Activated T-helper 2 cell treated with anti-CD3 and anti-CD28 coated beads, Interferon-gamma antibody, Interleukin-2, Interleukin-4, amounts not matched to agents 10 μg/mL and 5 μg/mL and 100 μg/mL, durations not matched to agents 14 hours and 24 hours and 36 hours (primary cell): ENCODE results near the gene INTS3. TPM values are rescaled to one million over a fixed set of nuclear protein-coding genes. Genes with fewer than 3 reads are reported as not detected.
"Not testable (repeated sequence)": the region's sequence is repeated elsewhere in the genome, so short reads cannot be mapped to it uniquely, and the experiment has no call there.

Experiments used
- DNase-seq: peaks from one replicate; pipeline ENCODE4 v3.0.0; 2021; ENCODE audit warnings: low spot score
- H3K27ac Mint-ChIP-seq: one replicate; pipeline ENCODE4 v1.8.0; 2021; ENCODE audit warnings: mixed read lengths
- H3K27me3 Mint-ChIP-seq: one replicate; pipeline ENCODE4 v1.8.0; 2021; ENCODE audit warnings: low read depth, mixed read lengths
- H3K36me3 Mint-ChIP-seq: one replicate; pipeline ENCODE4 v1.8.0; 2021; ENCODE audit warnings: low read depth, mixed read lengths
- H3K4me1 Mint-ChIP-seq: one replicate; pipeline ENCODE4 v1.8.0; 2021; ENCODE audit warnings: low read depth, mixed read lengths
- H3K4me3 Mint-ChIP-seq: one replicate; pipeline ENCODE4 v1.8.0; 2021; ENCODE audit warnings: low read depth, mild to moderate bottlenecking, moderate library complexity, mixed read lengths
- H3K9me3 Mint-ChIP-seq: one replicate; pipeline ENCODE4 v1.8.0; 2021; ENCODE audit warnings: mixed read lengths
- intact Hi-C: fragments of 100-400 bp; cut with micrococcal nuclease; formaldehyde crosslinking; loops from one replicate; pipeline ENCODE4 v1.15.1; 2023
- total RNA-seq: library from RNA; stranded (reverse); gene quantifications from 2 replicates; pipeline ENCODE4 v1.2.3, GENCODE V29; 2022

The INTS3 gene
- total RNA-seq, 1 donor from 2014 or later: 54.0 TPM

GRCh38 chr1:153750026-153750995 lies 22.5 kb downstream of the INTS3 start:
- Mint-ChIP-seq H3K4me3 (no peak overlapping the region), H3K36me3 (peaks cover 72% of the 10 kb centered on the region), H3K27ac (no peak overlapping the region), H3K27me3 (no peaks in the 10 kb centered on the region), H3K4me1 (peaks cover 6% of the 10 kb centered on the region), H3K9me3 (no peaks in the 10 kb centered on the region)
- no peak for DNase-seq
- intact Hi-C loops: no loop called here

GRCh38 chr1:153752072-153752471 lies 24.2 kb downstream of the INTS3 start:
- H3K4me3 Mint-ChIP-seq: no peak overlapping the region
- no peak overlapping the region for H3K27ac Mint-ChIP-seq
- no peaks in the 10 kb centered on the region for H3K9me3 Mint-ChIP-seq
- no peaks in the 10 kb centered on the region for H3K27me3 Mint-ChIP-seq
- peaks cover 6% of the 10 kb centered on the region for H3K4me1 Mint-ChIP-seq
- DNase-seq: no peak
- intact Hi-C loops: no loop called here
- peaks cover 71% of the 10 kb centered on the region for H3K36me3 Mint-ChIP-seq

- Mint-ChIP-seq H3K4me1 (peaks cover 6% of the 10 kb centered on the region), H3K27me3 (no peaks in the 10 kb centered on the region), H3K4me3 (no peak overlapping the region), H3K27ac (no peak overlapping the region), H3K9me3 (no peaks in the 10 kb centered on the region), H3K36me3 (peaks cover 71% of the 10 kb centered on the region)
- intact Hi-C loops: no loop called here
- no peak for DNase-seq
Observed at GRCh38 chr1:153752571-153753195, 24.8 kb downstream of the INTS3 start.

- intact Hi-C loops: no loop called here
- Mint-ChIP-seq H3K27ac (no peak overlapping the region), H3K36me3 (peaks cover 64% of the 10 kb centered on the region), H3K4me1 (peaks cover 6% of the 10 kb centered on the region), H3K27me3 (no peaks in the 10 kb centered on the region), H3K9me3 (no peaks in the 10 kb centered on the region), H3K4me3 (no peak overlapping the region)
- DNase-seq: no peak
Observed at GRCh38 chr1:153754266-153754665, 26.4 kb downstream of the INTS3 start.

DNA sequence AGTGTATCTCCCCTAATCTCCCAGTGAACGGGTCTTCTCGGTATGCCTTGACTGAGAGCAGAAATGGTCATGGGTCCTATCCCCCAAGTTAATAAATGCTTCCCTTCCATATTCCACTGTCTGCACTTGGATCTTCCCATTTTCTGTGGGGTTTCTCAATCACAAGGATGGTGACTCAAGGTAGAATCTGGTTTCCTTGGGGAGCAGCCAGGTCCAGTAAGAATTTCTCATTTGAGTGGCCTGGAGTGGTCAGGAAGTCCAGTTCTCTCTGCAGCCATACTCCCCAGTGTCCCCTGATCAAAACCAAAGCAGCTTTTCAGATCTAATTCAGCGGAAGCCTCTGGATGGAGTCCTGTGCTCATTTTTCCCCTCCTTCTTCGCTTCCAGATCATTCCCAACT lies 32.6 kb downstream of the INTS3 start:
- peaks cover 67% of the 10 kb centered on the region for H3K36me3 Mint-ChIP-seq
- intact Hi-C loops: no loop called here

GRCh38 chr1:153763365-153764225 lies 35.7 kb downstream of the INTS3 start:
- no peak overlapping the region for H3K4me3 Mint-ChIP-seq
- no peak overlapping the region for H3K27ac Mint-ChIP-seq
- no peaks in the 10 kb centered on the region for H3K9me3 Mint-ChIP-seq
- H3K27me3 Mint-ChIP-seq: no peaks in the 10 kb centered on the region
- intact Hi-C loops: no loop called here
- peaks cover 74% of the 10 kb centered on the region for H3K36me3 Mint-ChIP-seq
- H3K4me1 Mint-ChIP-seq: no peaks in the 10 kb centered on the region
- DNase-seq: no peak

More for the DNA sequence above, 32.6 kb downstream of the INTS3 start:
- H3K4me3 Mint-ChIP-seq: no peak overlapping the region
- H3K9me3 Mint-ChIP-seq: no peaks in the 10 kb centered on the region
- no peaks in the 10 kb centered on the region for H3K27me3 Mint-ChIP-seq
- DNase-seq: no peak
- H3K27ac Mint-ChIP-seq: no peak overlapping the region
- H3K4me1 Mint-ChIP-seq: no peaks in the 10 kb centered on the region

DNA sequence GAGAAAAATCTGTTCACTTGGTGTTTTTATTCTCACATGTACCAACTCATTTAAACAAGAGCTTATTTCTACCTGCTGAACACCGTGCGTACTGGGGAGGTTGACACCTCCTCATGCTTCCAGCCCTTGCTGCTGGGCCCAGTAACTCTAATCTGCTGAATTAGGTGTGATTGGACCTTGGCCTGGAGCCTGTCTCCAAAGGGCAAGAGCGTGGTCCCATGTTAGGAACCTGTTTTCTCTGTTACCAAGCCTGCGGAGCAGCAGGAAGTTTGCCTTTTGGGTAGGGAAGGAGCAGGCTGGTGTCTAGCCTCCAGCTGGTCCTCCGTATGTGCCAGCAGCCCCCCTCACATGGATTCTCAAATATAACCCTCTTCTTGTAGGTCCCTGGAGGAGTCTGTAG lies 36.5 kb downstream of the INTS3 start:
- H3K9me3 Mint-ChIP-seq: no peaks in the 10 kb centered on the region
- H3K4me3 Mint-ChIP-seq: no peak overlapping the region
- no peaks in the 10 kb centered on the region for H3K4me1 Mint-ChIP-seq
- no peaks in the 10 kb centered on the region for H3K27me3 Mint-ChIP-seq
- H3K27ac Mint-ChIP-seq: no peak overlapping the region
- H3K36me3 Mint-ChIP-seq: peaks cover 78% of the 10 kb centered on the region
- no peak for DNase-seq
- intact Hi-C loops: no loop called here

DNA sequence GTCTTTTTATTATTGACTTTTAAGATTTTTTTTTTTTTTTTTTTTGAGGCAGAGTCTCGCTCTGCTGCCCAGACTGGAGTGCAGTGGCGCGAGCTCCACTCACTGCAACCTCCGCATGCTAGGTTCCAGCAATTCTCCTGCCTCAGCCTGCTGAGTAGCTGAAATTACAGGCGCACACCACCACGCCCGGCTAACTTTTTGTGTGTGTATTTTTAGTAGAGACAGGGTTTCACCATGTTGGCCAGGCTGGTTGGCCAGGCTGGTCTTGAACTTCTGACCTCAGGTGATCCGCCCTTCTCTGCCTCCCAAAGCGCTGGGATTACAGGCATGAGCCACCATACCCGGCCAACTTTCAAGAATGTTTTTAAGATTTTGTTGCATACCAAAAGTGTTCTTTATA lies 38.8 kb downstream of the INTS3 start:
- H3K4me1 Mint-ChIP-seq, intact Hi-C loops: not testable (repeated sequence)

DNA sequence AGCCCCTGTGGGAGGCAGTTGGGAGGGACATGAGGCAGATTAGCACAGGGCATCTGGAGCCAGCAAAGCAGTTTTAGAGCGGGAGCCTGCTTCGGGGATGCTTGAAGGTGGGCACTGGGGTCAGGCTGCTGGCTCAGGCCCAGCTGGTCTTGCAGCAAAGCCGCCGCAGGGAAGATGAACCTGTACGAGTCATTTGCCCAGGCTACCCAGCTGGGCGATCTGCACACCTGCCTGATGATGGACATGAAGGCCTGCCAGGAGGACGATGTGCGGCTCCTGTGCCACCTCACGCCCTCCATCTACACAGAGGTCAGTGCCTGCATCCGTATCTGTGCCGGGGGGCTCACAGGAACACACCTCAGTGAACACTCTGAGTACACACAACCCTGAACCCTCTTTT lies 39.7 kb downstream of the INTS3 start:
- no peaks in the 10 kb centered on the region for H3K27me3 Mint-ChIP-seq
- no peaks in the 10 kb centered on the region for H3K4me1 Mint-ChIP-seq
- no peak overlapping the region for H3K27ac Mint-ChIP-seq
- H3K4me3 Mint-ChIP-seq: no peak overlapping the region
- H3K36me3 Mint-ChIP-seq: peaks cover 65% of the 10 kb centered on the region
- H3K9me3 Mint-ChIP-seq: no peaks in the 10 kb centered on the region
- no peak for DNase-seq
- intact Hi-C loops: no loop called here

More for the DNA sequence above, 38.8 kb downstream of the INTS3 start:
- H3K4me3 Mint-ChIP-seq, H3K27ac Mint-ChIP-seq, DNase-seq, H3K27me3 Mint-ChIP-seq, H3K9me3 Mint-ChIP-seq: not testable (repeated sequence)
- H3K36me3 Mint-ChIP-seq: peaks cover 69% of the 10 kb centered on the region

DNA sequence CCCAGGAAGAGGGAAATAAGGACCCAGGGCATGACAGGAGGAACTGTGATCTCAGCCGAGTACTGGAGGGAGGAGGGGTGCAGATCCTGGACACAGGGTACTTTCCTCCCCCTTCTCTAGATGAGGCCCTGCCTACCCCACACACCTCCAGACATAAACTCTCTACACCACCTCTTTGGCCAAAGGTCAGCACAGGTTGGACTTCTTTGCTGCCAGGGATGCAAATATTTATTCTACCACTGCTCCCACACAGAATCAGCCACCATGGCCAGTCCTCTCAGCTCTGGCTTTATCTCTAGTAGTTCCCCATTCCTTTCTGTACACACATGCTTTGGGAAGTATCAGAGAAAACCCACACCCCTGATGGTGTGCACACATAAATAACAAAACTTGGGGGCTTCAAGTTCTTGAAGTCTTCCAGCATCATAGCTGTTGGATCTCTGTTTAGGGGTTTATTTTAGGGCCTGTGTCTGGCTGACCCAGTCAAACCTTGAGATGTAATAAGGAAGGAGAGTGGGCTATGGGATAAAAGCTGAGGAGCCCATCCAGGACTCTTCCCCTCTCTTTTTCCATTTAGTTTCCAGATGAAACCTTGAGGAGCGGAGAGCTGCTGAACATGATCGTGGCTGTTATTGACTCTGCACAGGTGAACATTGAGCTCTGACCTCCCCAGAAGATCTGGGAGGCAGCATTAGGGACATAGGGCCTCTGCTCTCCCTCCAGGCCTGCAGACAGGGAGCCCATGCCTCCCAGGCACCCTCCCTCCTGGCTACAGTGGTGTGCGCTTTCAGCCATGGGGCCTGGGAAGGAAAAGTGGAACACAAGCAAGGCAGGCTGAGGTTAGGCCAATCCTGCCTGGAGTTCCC lies 40.7 kb downstream of the INTS3 start:
- H3K4me3 Mint-ChIP-seq: no peak overlapping the region
- no peaks in the 10 kb centered on the region for H3K27me3 Mint-ChIP-seq
- intact Hi-C loops: no loop called here
- peaks cover 68% of the 10 kb centered on the region for H3K36me3 Mint-ChIP-seq
- no peaks in the 10 kb centered on the region for H3K9me3 Mint-ChIP-seq
- no peak for DNase-seq
- H3K4me1 Mint-ChIP-seq: peaks cover 2% of the 10 kb centered on the region
- H3K27ac Mint-ChIP-seq: no peak overlapping the region

- DNase-seq: no peak
- Mint-ChIP-seq H3K27ac (no peak overlapping the region), H3K9me3 (no peaks in the 10 kb centered on the region), H3K4me1 (peaks cover 7% of the 10 kb centered on the region), H3K36me3 (peaks cover 67% of the 10 kb centered on the region), H3K4me3 (no peak overlapping the region), H3K27me3 (no peaks in the 10 kb centered on the region)
- intact Hi-C loops: no loop called here
Observed at GRCh38 chr1:153769221-153769620, 41.4 kb downstream of the INTS3 start.

GRCh38 chr1:153770797-153771196 lies 42.9 kb downstream of the INTS3 start:
- Mint-ChIP-seq H3K27me3 (no peaks in the 10 kb centered on the region), H3K27ac (no peak overlapping the region), H3K36me3 (peaks cover 62% of the 10 kb centered on the region), H3K4me3 (no peak overlapping the region), H3K9me3 (no peaks in the 10 kb centered on the region), H3K4me1 (peaks cover 14% of the 10 kb centered on the region)
- DNase-seq: no peak
- intact Hi-C loops: no loop called here
